ENCODE data around the gene OR1F1. TPM values are rescaled to one million over a fixed set of nuclear protein-coding genes. Genes with fewer than 3 reads are reported as not detected.

The OR1F1 gene
- total RNA-seq, 2 donors from 2014 or later, result not detected

DNA sequence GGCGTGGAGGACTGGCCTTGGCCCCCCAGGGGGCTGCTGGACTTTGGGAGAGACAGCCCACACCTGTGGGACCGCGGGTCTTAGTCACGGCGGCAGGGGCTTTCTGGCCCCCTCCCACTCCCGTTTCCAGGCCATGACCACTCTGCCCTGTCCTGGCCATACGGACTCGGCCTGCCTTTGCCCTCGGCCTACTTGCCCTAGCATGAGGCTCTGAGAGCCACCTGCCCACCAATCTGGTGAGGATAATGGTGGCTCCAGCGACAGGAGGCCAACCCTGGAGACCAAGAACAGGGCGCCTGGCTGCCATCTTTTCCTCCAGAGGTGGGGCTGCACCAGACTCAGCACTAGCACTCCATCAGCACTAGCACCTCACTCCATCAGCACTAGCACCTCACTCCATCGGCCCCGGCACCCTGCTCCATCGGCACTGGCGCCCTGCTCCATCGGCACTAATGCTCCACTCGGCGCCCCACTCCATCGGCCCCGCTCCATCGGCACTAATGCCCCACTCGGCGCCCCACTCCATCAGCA is 46.2 kb upstream of the OR1F1 start:
- no peak for ATAC-seq
- WGBS, 2 donors, result 92 to 94% methylated on average over 19 to 23 of the region's 23 CpGs
- TF ChIP-seq POLR2A (IDR thresholded peaks at IDR 0.05) (no peak), CTCF (IDR thresholded peaks at IDR 0.05) (no peak)
- Histone ChIP-seq H3K36me3 (replicated peaks in 1 of 2; ENCODE audit: insufficient read depth in 1 of 2, low read depth in 2 of 2) (peaks cover 0 to 14% of the 10 kb centered on the region in 2 donors), H3K27me3 (no peaks in the 10 kb centered on the region), H3K27ac (no peak overlapping the region), H3K4me3 (no peak overlapping the region), H3K4me1 (peaks cover 4% of the 10 kb centered on the region), H3K9me3 (no peaks in the 10 kb centered on the region)
- intact Hi-C loops (cut with DNase I), result no loop called here
- no peak for DNase-seq

DNA sequence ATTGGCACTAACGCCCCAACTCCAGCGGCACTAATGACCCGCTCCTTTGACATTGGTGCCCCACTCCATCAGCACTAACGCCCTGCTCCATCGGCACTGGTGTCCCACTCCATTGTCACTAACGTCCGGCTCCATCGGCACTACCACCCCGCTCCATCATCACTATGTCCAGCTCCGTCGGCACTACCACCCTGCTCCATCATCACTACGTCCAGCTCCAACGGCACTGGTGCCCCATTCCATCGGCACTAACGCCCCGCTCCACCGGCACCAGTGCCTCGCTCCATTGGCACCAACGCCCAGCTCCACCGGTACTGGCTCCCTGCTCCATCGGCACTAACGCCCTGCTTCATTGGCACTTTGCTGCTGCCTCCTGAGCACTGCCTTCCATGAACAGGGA is 45.7 kb upstream of the OR1F1 start:
- WGBS, 2 donors, result 91 to 97% methylated on average over 22 of the region's 22 CpGs
- intact Hi-C loops (cut with DNase I), result no loop called here

DNA sequence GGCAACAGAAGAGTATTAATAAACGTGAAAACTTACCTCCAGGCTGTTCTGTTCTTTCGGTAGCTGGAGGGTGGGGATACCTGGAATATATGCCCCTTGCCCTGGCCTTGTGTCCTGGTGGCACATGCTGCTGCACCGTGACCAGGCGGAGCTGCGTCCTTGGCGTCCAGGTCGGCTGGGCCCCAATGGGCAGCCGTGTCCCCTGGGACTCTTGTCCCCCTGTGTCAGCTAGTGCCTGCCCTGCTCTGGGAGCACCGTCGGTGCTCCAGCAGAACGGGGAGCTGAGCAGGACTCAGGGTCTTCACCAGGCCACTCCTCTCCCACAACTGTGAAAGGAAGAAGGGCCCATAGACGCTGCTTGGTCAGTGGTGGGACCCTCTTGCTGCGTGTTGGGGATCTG is 45.2 kb upstream of the OR1F1 start:
- TF ChIP-seq CTCF (IDR thresholded peaks at IDR 0.05) (no peak), POLR2A (IDR thresholded peaks at IDR 0.05) (no peak)
- no peaks in the 10 kb centered on the region for H3K27me3 ChIP-seq
- no peak for DNase-seq
- WGBS, 2 donors, result 85 to 93% methylated on average over 8 to 13 of the region's 13 CpGs
- H3K9me3 ChIP-seq, result no peaks in the 10 kb centered on the region
- peaks cover 0 to 14% of the 10 kb centered on the region in 2 donors for H3K36me3 ChIP-seq (replicated peaks in 1 of 2; ENCODE audit: insufficient read depth in 1 of 2, low read depth in 2 of 2)
- H3K4me1 ChIP-seq, result no peaks in the 10 kb centered on the region
- H3K4me3 ChIP-seq, result no peak overlapping the region
- ATAC-seq, result no peak
- H3K27ac ChIP-seq, result no peak overlapping the region
- intact Hi-C loops (cut with DNase I), result no loop called here

More for the DNA sequence above, 45.7 kb upstream of the OR1F1 start:
- no peak for ATAC-seq
- Histone ChIP-seq H3K27ac (no peak overlapping the region), H3K36me3 (replicated peaks in 1 of 2; ENCODE audit: insufficient read depth in 1 of 2, low read depth in 2 of 2) (peaks cover 0 to 14% of the 10 kb centered on the region in 2 donors), H3K27me3 (no peaks in the 10 kb centered on the region), H3K4me1 (no peaks in the 10 kb centered on the region), H3K9me3 (no peaks in the 10 kb centered on the region), H3K4me3 (no peak overlapping the region)
- TF ChIP-seq CTCF (IDR thresholded peaks at IDR 0.05) (no peak), POLR2A (IDR thresholded peaks at IDR 0.05) (no peak)
- no peak for DNase-seq

GRCh38 chr16:3143189-3143588 is 44.8 kb upstream of the OR1F1 start:
- ATAC-seq (no peak), DNase-seq (no peak)
- Histone ChIP-seq H3K36me3 (replicated peaks in 1 of 2; ENCODE audit: insufficient read depth in 1 of 2, low read depth in 2 of 2) (peaks cover 0 to 14% of the 10 kb centered on the region in 2 donors), H3K4me3 (no peak overlapping the region), H3K4me1 (no peaks in the 10 kb centered on the region), H3K9me3 (no peaks in the 10 kb centered on the region), H3K27me3 (no peaks in the 10 kb centered on the region), H3K27ac (no peak overlapping the region)
- intact Hi-C loops (cut with DNase I), result no loop called here
- no peak for TF ChIP-seq CTCF (IDR thresholded peaks at IDR 0.05)
- TF ChIP-seq POLR2A (IDR thresholded peaks at IDR 0.05), result no peak
- 90 to 95% methylated on average over 10 to 11 of the region's 11 CpGs for WGBS, 2 donors

DNA sequence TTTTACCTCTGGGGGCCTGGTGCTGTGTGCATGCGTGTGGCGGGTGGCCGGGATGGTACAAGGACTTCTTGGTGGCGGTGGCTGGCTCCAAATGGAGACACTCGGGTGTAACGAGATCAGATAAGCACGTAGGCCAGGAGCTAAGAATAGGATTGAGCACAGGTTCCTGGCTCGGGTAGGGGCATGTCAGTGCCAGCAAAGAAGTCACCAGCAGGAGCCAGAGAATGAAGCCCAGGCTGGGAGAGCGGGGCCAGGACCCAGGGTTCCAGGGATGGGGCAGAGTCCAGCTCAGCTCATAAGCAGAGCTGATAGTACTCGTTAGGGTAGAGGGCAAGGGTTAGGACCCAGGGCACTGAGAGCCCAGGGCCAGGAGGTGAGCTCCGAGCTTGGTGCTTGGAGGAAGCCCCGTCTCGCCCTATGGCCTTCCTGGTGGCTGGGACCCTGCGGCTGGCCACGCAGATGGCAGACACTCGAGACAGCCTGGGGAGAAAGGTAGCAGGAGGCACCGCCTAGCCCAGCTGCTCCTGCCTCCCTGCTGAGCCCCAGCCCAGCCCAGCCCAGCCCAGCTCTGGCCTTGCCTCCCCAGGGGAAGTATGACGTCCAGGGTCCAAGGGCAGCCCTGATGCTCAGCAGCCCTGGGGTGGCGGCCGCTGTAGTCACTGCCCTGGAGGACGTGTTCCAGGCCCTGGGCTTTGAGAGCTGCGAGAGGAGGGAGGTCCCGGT is 44.2 kb upstream of the OR1F1 start:
- Histone ChIP-seq H3K9me3 (no peaks in the 10 kb centered on the region), H3K27ac (no peak overlapping the region), H3K36me3 (replicated peaks in 1 of 2; ENCODE audit: insufficient read depth in 1 of 2, low read depth in 2 of 2) (peaks cover 0 to 14% of the 10 kb centered on the region in 2 donors), H3K27me3 (no peaks in the 10 kb centered on the region), H3K4me3 (no peak overlapping the region), H3K4me1 (no peaks in the 10 kb centered on the region)
- DNase-seq (no peak), ATAC-seq (no peak)
- TF ChIP-seq CTCF (IDR thresholded peaks at IDR 0.05), result no peak
- TF ChIP-seq POLR2A (IDR thresholded peaks at IDR 0.05), result no peak
- intact Hi-C loops (cut with DNase I), result no loop called here
- WGBS, 2 donors, result 59 to 64% methylated on average over 12 to 23 of the region's 23 CpGs
